WTC11 (cell line): ENCODE data around the gene GBP7. TPM values are rescaled to one million over a fixed set of nuclear protein-coding genes. Genes with fewer than 3 reads are reported as not detected.

Experiments
- ATAC-seq: fragments of 200-7000 bp; cut with Tn5 transposase; 2 replicates; pipeline ENCODE4 v1.10.0; 2021; ENCODE audit warnings: mild to moderate bottlenecking, moderate library complexity
- CTCF ChIA-PET: fragments of 300-600 bp; sonication (Branson Sonifier 250); formaldehyde crosslinking; loops from one replicate; lab custom pipeline; 2021; ENCODE audit warnings: antibody characterized with exemption; lab: Charles Lee
- POLR2A ChIA-PET: fragments of 350-600 bp; sonication (Branson Sonifier 250); formaldehyde crosslinking; loops from one replicate; lab custom pipeline; 2021; ENCODE audit warnings: antibody characterized with exemption; lab: Charles Lee
- DNase-seq: peaks from one replicate; pipeline ENCODE4 v3.0.0; 2021; ENCODE audit warnings: low spot score
- H3K27ac Mint-ChIP-seq: 2 replicates; pipeline ENCODE4 v1.8.0; 2021; ENCODE audit warnings: mixed read lengths
- H3K27me3 Mint-ChIP-seq: 2 replicates; pipeline ENCODE4 v1.8.0; 2021; ENCODE audit warnings: low read depth, mild to moderate bottlenecking, moderate library complexity, mixed read lengths
- H3K36me3 Mint-ChIP-seq: 2 replicates; pipeline ENCODE4 v1.8.0; 2021; ENCODE audit warnings: mixed read lengths
- H3K4me1 Mint-ChIP-seq: 2 replicates; pipeline ENCODE4 v1.8.0; 2022; ENCODE audit warnings: mixed read lengths
- H3K4me3 Mint-ChIP-seq: 2 replicates; pipeline ENCODE4 v1.8.0; 2021; ENCODE audit warnings: mild to moderate bottlenecking, moderate library complexity, mixed read lengths
- H3K9me3 Mint-ChIP-seq: 2 replicates; pipeline ENCODE4 v1.8.0; 2021; ENCODE audit warnings: mixed read lengths
- AFF4 ChIP-seq: sonication (generic); formaldehyde crosslinking; IDR thresholded peaks from 2 replicates; pipeline ENCODE4 v1.8.1; 2023; ENCODE audit warnings: mild to moderate bottlenecking, missing genetic modification reagents, borderline replicate concordance
- FOXJ3 ChIP-seq: sonication (generic); formaldehyde crosslinking; IDR thresholded peaks from 2 replicates; pipeline ENCODE4 v1.9.0; 2021; ENCODE audit warnings: missing genetic modification reagents, mild to moderate bottlenecking, borderline replicate concordance
- FOXK1 ChIP-seq: sonication (generic); formaldehyde crosslinking; IDR thresholded peaks from 2 replicates; pipeline ENCODE4 v1.8.0; 2022; ENCODE audit warnings: mild to moderate bottlenecking, moderate library complexity, missing genetic modification reagents
- GABPB1 ChIP-seq: sonication (generic); formaldehyde crosslinking; IDR thresholded peaks from 2 replicates; pipeline ENCODE4 v1.8.1; 2023; ENCODE audit warnings: mild to moderate bottlenecking, missing genetic modification reagents
- HMGXB4 ChIP-seq: sonication (generic); formaldehyde crosslinking; IDR thresholded peaks from 2 replicates; pipeline ENCODE4 v1.8.1; 2023; ENCODE audit warnings: mild to moderate bottlenecking, moderate library complexity, missing genetic modification reagents
- NFYB ChIP-seq: sonication (generic); formaldehyde crosslinking; conservative IDR thresholded peaks from 2 replicates; pipeline ENCODE4 v1.8.0; 2022; ENCODE audit warnings: low read depth, missing genetic modification reagents
- SMAD4 ChIP-seq: sonication (generic); formaldehyde crosslinking; IDR thresholded peaks from 2 replicates; pipeline ENCODE4 v1.8.0; 2022; ENCODE audit warnings: mild to moderate bottlenecking, missing genetic modification reagents
- TEAD4 ChIP-seq: sonication (generic); formaldehyde crosslinking; IDR thresholded peaks from 2 replicates; pipeline ENCODE4 v1.8.0; 2022; ENCODE audit warnings: mild to moderate bottlenecking, missing genetic modification reagents
- ZNF317 ChIP-seq: sonication (generic); formaldehyde crosslinking; IDR thresholded peaks from 2 replicates; pipeline ENCODE4 v1.8.1; 2023; ENCODE audit warnings: low read depth, mild to moderate bottlenecking, moderate library complexity, missing genetic modification reagents, borderline replicate concordance
- total RNA-seq: library from RNA; stranded (reverse); gene quantifications from 3 replicates; pipeline ENCODE4 v1.2.3, GENCODE V29; 2021
- TF ChIP-seq, protein P1 (sequence below): fragments of 250-450 bp; sonication (Bioruptor Pico); IDR thresholded peaks from 2 replicates; pipeline ENCODE4 v1.9.0; 2021; ENCODE audit warnings: moderate library complexity, mild to moderate bottlenecking, inconsistent platforms, borderline replicate concordance
- TF ChIP-seq, protein P2 (sequence below): sonication (generic); formaldehyde crosslinking; IDR thresholded peaks from 2 replicates; pipeline ENCODE4 v1.8.1; 2022; ENCODE audit warnings: low read depth, missing genetic modification reagents, borderline replicate concordance
- TF ChIP-seq, protein P3 (sequence below): sonication (generic); formaldehyde crosslinking; IDR thresholded peaks from 2 replicates; pipeline ENCODE4 v1.8.0; 2023; ENCODE audit warnings: missing genetic modification reagents, mild to moderate bottlenecking, borderline replicate concordance

Gene GBP7
- total RNA-seq, 1 experiment from 2014 or later, result not detected

DNA sequence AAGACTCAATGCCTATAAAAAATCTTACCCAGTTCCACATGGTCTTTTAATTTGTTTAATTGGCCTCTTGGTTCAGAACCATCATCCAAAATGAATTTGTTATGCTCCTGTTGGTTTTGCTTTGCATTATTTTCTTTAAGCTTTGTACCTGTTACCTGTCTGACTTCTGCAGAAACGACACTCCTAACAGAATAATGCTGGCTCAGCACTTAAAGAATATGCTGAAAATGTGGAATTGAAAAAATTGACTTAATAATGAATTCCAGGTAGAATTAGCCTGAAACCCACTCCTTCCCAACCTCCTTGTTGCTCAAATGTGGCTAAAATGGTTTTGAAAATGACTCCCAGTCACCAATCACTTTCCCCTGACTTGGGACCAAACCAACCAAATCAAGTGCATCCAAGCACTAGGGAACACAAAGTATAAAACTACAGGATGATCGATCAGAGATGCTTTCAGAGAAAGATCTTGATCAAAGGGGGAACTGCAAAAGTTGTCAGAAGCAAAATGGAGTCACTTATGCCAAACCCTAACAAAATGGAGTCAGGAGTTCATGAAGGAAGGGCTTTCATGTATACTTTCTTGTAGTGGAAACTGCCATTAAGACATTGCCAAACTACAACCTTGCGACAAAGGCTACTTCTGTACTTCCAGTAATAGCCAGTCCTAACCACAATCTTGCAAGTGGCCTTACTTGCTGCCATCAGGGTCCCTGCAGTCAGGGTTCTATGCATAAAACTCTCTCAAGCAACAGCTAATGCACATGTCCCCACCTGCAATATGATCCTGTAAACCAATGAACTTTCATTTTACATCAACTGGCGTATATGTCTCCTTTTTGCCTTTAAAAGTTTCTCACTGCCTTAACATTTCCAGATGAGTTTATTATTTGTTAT is 5.4 kb downstream of the GBP7 start (continued):
- TF ChIP-seq GABPB1 (CRISPR knock-in tag), result no peak
- no peak for TF ChIP-seq AFF4 (CRISPR knock-in tag)

DNA sequence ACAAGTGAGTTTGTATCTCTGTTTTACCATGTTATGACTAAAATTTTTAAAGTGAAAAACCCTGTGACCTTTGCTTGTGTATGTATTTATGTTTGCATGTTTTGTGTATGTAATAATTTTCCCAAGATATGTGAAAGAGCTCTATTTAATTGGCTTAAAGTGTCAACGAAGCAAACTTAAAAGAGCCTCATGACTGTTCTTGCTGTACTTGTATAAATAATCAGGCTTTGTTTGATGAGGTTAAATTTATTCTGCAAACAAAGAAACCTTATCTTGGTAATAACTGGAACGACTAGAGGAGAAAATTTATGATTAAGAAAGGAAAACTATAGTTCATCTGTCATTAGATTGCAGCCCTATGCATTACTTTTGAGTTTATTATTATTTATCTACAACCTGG is 6.6 kb downstream of the GBP7 start:
- no peak overlapping the region for H3K27ac Mint-ChIP-seq
- no peak for ATAC-seq
- POLR2A ChIA-PET, result no interaction called here

More for the DNA sequence above, 6.6 kb downstream of the GBP7 start:
- Mint-ChIP-seq H3K36me3 (no peaks in the 10 kb centered on the region), H3K27me3 (no peaks in the 10 kb centered on the region), H3K9me3 (no peaks in the 10 kb centered on the region), H3K4me1 (no peaks in the 10 kb centered on the region), H3K4me3 (no peak overlapping the region)
- CTCF ChIA-PET, result no interaction called here
- no peak for DNase-seq
- TF ChIP-seq, protein P1, sequence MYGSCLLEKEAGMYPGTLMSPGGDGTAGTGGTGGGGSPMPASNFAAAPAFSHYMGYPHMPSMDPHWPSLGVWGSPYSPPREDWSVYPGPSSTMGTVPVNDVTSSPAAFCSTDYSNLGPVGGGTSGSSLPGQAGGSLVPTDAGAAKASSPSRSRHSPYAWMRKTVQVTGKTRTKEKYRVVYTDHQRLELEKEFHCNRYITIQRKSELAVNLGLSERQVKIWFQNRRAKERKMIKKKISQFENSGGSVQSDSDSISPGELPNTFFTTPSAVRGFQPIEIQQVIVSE (CRISPR knock-in tag), result no peak
- TF ChIP-seq SMAD4 (CRISPR knock-in tag) (no peak), ZNF317 (CRISPR knock-in tag) (no peak), TEAD4 (no peak), FOXJ3 (CRISPR knock-in tag) (no peak), HMGXB4 (no peak), FOXK1 (CRISPR knock-in tag) (no peak), NFYB (CRISPR knock-in tag) (no peak)
- TF ChIP-seq, protein P2, sequence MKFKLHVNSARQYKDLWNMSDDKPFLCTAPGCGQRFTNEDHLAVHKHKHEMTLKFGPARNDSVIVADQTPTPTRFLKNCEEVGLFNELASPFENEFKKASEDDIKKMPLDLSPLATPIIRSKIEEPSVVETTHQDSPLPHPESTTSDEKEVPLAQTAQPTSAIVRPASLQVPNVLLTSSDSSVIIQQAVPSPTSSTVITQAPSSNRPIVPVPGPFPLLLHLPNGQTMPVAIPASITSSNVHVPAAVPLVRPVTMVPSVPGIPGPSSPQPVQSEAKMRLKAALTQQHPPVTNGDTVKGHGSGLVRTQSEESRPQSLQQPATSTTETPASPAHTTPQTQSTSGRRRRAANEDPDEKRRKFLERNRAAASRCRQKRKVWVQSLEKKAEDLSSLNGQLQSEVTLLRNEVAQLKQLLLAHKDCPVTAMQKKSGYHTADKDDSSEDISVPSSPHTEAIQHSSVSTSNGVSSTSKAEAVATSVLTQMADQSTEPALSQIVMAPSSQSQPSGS (CRISPR knock-in tag), result no peak
- TF ChIP-seq, protein P3, sequence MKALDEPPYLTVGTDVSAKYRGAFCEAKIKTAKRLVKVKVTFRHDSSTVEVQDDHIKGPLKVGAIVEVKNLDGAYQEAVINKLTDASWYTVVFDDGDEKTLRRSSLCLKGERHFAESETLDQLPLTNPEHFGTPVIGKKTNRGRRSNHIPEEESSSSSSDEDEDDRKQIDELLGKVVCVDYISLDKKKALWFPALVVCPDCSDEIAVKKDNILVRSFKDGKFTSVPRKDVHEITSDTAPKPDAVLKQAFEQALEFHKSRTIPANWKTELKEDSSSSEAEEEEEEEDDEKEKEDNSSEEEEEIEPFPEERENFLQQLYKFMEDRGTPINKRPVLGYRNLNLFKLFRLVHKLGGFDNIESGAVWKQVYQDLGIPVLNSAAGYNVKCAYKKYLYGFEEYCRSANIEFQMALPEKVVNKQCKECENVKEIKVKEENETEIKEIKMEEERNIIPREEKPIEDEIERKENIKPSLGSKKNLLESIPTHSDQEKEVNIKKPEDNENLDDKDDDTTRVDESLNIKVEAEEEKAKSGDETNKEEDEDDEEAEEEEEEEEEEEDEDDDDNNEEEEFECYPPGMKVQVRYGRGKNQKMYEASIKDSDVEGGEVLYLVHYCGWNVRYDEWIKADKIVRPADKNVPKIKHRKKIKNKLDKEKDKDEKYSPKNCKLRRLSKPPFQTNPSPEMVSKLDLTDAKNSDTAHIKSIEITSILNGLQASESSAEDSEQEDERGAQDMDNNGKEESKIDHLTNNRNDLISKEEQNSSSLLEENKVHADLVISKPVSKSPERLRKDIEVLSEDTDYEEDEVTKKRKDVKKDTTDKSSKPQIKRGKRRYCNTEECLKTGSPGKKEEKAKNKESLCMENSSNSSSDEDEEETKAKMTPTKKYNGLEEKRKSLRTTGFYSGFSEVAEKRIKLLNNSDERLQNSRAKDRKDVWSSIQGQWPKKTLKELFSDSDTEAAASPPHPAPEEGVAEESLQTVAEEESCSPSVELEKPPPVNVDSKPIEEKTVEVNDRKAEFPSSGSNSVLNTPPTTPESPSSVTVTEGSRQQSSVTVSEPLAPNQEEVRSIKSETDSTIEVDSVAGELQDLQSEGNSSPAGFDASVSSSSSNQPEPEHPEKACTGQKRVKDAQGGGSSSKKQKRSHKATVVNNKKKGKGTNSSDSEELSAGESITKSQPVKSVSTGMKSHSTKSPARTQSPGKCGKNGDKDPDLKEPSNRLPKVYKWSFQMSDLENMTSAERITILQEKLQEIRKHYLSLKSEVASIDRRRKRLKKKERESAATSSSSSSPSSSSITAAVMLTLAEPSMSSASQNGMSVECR (CRISPR knock-in tag), result no peak
